ENCODE results near the gene CCDC33.

- no peak for TF ChIP-seq CTCF (IDR thresholded peaks at IDR 0.05)
- TF ChIP-seq ZFX (IDR thresholded peaks at IDR 0.05; ENCODE audit: borderline replicate concordance) = no peak
These were observed 114.5 kb downstream of the CCDC33 start for GRCh38 chr15:74350295-74351275.
